HG03520 (cell line): ENCODE data around the gene CD244.
"Not testable (repeated sequence)": the region's sequence is repeated elsewhere in the genome, so short reads cannot be mapped to it uniquely, and the experiment has no call there.

Source experiments
- ATAC-seq: cut with Tn5 transposase; IDR thresholded peaks from one replicate; pipeline ENCODE4 v1.9.1; 2021; ENCODE audit warnings: mild to moderate bottlenecking, moderate library complexity; ENCODE audit not compliant: unreplicated experiment

CD244 gene

DNA sequence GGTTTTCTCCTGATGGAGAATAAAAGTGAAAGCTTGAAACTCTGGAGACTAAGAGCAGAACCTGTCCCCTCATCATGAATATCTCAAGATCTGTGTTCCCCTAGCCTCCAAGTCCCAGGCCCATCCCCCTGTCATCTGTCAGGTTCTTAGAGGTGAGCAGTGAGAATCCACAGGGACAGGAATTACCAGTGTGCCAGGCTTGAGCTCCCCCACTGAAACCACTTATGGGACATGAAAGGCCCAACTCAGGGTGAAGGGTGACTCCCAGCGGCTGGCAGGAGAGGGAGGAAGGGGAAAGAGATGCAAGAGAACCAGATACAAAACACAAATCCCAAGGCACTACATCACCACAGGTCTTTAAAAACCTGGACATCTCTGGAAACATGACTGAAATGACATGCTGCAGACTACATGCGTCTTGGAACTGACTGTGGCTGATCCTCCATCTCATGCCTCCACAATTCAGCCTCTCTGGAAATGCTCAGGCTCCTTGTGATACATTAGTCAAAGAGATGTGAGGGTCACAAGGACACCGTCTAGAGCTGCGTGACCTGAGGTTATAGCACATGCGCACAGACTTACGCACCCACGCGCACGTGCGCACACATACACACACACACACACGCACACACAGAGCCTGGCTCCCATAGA is 73.5 kb downstream of the CD244 start:
- ATAC-seq, result no peak

DNA sequence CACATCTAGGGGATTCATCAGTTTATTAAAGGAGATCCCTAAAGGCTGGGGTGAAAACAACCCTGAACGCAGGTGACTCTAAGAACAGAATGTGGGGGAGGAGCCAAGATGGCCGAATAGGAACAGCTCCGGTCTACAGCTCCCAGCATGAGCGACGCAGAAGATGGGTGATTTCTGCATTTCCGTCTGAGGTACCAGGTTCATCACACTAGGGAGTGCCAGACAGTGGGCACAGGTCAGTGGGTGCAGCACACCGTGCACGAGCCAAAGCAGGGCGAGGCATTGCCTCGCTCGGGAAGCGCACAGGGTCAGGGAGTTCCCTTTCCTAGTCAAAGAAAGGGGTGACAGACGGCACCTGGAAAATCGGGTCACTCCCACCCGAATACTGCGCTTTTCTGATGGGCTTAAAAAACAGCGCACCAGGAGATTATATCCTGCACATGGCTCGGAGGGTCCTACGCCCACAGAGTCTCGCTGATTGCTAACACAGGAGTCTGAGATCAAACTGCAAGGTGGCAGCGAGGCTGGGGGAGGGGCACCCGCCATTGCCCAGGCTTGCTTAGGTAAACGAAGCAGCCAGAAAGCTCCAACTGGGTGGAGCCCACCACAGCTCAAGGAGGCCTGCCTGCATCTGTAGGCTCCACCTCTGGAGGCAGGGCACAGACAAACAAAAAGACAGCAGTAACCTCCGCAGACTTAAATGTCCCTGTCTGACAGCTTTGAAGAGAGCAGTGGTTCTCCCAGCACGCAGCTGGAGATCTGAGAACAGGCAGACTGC is 79.5 kb downstream of the CD244 start:
- ATAC-seq, result not testable (repeated sequence)

DNA sequence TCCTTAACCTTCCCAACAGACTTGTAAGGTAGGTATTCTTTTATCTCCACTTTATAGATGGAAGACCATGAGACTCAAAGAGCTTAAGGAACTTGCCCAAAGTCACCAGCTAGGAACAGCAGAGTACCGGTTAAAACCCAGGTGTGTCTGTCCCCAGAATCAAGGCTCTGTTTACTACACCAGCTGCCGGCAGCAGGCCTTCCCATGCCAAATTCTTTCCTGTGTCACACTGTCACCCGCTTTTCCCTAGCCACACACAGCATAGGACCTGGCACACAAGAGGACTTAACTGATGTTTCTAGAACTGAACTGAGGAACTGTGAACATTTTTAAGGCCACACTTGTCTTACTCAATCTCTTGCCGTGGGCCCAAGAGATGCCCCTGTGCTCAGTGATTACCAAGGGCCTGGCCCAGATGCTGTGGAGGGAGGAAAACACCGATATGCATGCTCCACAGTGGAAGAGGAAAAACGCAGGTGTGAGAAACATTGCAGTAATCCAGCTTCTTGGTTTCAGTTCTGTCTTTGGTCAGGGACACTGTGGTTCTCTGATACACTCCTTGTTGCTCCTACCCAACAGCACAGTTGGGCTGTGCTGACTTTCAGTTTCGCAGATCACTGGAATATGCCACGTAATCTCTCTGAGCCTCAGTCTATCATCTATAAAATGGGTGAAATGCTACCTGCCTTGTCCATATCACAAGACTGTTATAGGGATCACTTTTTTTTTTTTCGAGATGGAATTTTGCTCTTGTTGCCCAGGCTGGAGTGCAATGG is 80.6 kb downstream of the CD244 start:
- peak; percentile 86 for ATAC-seq

DNA sequence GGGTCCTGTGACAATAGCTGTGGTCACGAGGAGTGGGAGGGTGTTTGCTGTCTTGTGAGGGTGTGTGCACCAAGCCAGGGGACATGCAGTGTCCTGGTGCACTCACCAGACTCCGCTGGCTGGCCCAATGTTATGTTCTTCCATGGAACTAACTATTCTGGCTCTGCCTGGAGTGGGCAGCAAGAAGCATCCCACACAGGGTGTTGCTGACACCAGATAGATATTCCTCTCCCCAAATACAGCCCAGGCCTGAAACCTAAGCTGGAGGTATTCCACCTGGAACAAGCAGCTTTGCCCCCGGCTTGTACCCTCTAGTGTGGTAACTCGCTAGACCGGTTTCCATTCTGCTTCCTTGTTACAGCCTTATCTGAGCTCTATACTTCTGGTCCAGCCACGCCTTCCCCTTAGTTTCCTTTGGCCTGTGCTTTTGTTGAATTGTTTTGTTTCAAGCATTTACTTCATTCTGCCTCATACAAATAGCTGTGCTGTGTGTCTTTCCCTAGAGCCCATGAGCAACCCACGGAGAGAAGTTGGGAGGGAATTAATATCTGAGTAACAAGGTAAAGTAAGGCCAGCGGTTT is 81.4 kb downstream of the CD244 start:
- ATAC-seq, result no peak

DNA sequence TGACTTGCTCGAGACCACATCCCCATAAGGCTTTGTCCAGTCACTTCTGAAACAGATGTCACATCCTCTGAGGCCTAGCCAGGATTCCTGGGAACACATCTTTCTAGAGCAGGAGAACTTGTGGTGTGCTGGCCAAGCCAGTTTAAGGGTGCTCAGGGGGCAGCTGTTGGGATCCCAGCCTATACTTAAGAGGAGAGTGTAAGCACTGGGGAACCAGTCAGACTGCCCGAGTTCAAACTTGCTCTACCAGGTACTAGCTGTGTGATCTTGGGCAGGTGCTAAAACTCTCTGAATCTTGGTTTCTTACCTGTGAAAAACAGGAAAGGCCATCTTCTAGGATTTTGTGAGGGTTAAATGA is 82.3 kb downstream of the CD244 start:
- no peak for ATAC-seq
